ENCODE data around the gene SEZ6L. TPM values are rescaled to one million over a fixed set of nuclear protein-coding genes. Genes with fewer than 3 reads are reported as not detected.

Gene SEZ6L
- polyA plus RNA-seq, 1 donor (not counting 4 experiments of a cell fraction or from before 2014, with no cell fraction given), result not detected

- Histone ChIP-seq H3K4me1 (ENCODE audit: control insufficient read depth, extremely low read depth, insufficient read depth, low read length) (no peaks in the 10 kb centered on the region), H2AFZ (ENCODE audit: control insufficient read depth, low read length) (no peak overlapping the region), H3K4me3 (ENCODE audit: control insufficient read depth in 2 of 3, extremely low read depth in 1 of 3, insufficient read depth in 2 of 3, low read depth in 1 of 3, low read length in 3 of 3) (no peak overlapping the region), H3K9ac (ENCODE audit: control insufficient read depth, extremely low read depth, insufficient read depth, low read length) (no peak overlapping the region), H4K20me1 (ENCODE audit: control insufficient read depth, extremely low read depth, insufficient read depth, low read length) (no peaks in the 10 kb centered on the region), H3K9me3 (ENCODE audit: control insufficient read depth, low read depth, low read length) (no peaks in the 10 kb centered on the region), H3K9me1 (ENCODE audit: control insufficient read depth, extremely low read depth, insufficient read depth, low read length) (no peaks in the 10 kb centered on the region), H3K27ac (ENCODE audit: control insufficient read depth, insufficient read depth, low read length) (no peak overlapping the region), H3K4me2 (ENCODE audit: control insufficient read depth, extremely low read depth, insufficient read depth, low read depth, low read length) (no peak overlapping the region), H3K79me2 (ENCODE audit: control insufficient read depth, insufficient read depth, low read length) (no peaks in the 10 kb centered on the region), H3K36me3 (ENCODE audit: control insufficient read depth in 2 of 2, extremely low read depth in 1 of 2, insufficient read depth in 2 of 2, low read length in 2 of 2) (no peaks in the 10 kb centered on the region), H3K27me3 (ENCODE audit: control insufficient read depth, extremely low read depth, insufficient read depth, low read length) (peaks cover 14% of the 10 kb centered on the region)
- TF ChIP-seq EZH2 (IDR thresholded peaks at IDR 0.05; ENCODE audit: low read length) (no peak), CTCF (optimal IDR thresholded peaks at IDR 0.05 in 1 of 3, IDR thresholded peaks at IDR 0.05 in 1 of 3, conservative IDR thresholded peaks at IDR 0.05 in 1 of 3; ENCODE audit: extremely low read depth in 1 of 3, insufficient read depth in 2 of 3, low read length in 3 of 3) (no peak)
- dilution Hi-C loops (cut with MboI; ENCODE audit: extremely low pct_ligation_motif_present, low sequenced_read_pairs), result no loop called here
- DNase-seq (ENCODE audit: low read depth, low spot score), result no peak
- FAIRE-seq, result no peak
Measured at GRCh38 chr22:26164174-26164573, 5.1 kb upstream of the SEZ6L start.

GRCh38 chr22:26168330-26168851, 871 bp upstream of the SEZ6L start:
- DNase-seq (ENCODE audit: low read depth, low spot score) (no peak), FAIRE-seq (no peak)
- TF ChIP-seq CTCF (optimal IDR thresholded peaks at IDR 0.05 in 1 of 3, IDR thresholded peaks at IDR 0.05 in 1 of 3, conservative IDR thresholded peaks at IDR 0.05 in 1 of 3; ENCODE audit: extremely low read depth in 1 of 3, insufficient read depth in 2 of 3, low read length in 3 of 3) (no peak), EZH2 (IDR thresholded peaks at IDR 0.05; ENCODE audit: low read length) (no peak)
- Histone ChIP-seq H3K4me3 (ENCODE audit: control insufficient read depth in 2 of 3, extremely low read depth in 1 of 3, insufficient read depth in 2 of 3, low read depth in 1 of 3, low read length in 3 of 3) (no peak overlapping the region), H3K9me1 (ENCODE audit: control insufficient read depth, extremely low read depth, insufficient read depth, low read length) (no peaks in the 10 kb centered on the region), H3K27ac (ENCODE audit: control insufficient read depth, insufficient read depth, low read length) (no peak overlapping the region), H3K9me3 (ENCODE audit: control insufficient read depth, low read depth, low read length) (no peaks in the 10 kb centered on the region), H3K27me3 (ENCODE audit: control insufficient read depth, extremely low read depth, insufficient read depth, low read length) (peaks cover 32% of the 10 kb centered on the region), H4K20me1 (ENCODE audit: control insufficient read depth, extremely low read depth, insufficient read depth, low read length) (no peaks in the 10 kb centered on the region), H2AFZ (ENCODE audit: control insufficient read depth, low read length) (no peak overlapping the region), H3K36me3 (ENCODE audit: control insufficient read depth in 2 of 2, extremely low read depth in 1 of 2, insufficient read depth in 2 of 2, low read length in 2 of 2) (no peaks in the 10 kb centered on the region), H3K9ac (ENCODE audit: control insufficient read depth, extremely low read depth, insufficient read depth, low read length) (no peak overlapping the region), H3K4me2 (ENCODE audit: control insufficient read depth, extremely low read depth, insufficient read depth, low read depth, low read length) (no peak overlapping the region), H3K79me2 (ENCODE audit: control insufficient read depth, insufficient read depth, low read length) (no peaks in the 10 kb centered on the region), H3K4me1 (ENCODE audit: control insufficient read depth, extremely low read depth, insufficient read depth, low read length) (no peaks in the 10 kb centered on the region)
- dilution Hi-C loops (cut with MboI; ENCODE audit: extremely low pct_ligation_motif_present, low sequenced_read_pairs), result no loop called here
